Neuronal stem cell (in vitro differentiated cells): ENCODE results near the gene BPIFB6. TPM values are rescaled to one million over a fixed set of nuclear protein-coding genes. Genes with fewer than 3 reads are reported as not detected.

ENCODE experiments used
- DNase-seq: peaks from one replicate; pipeline ENCODE4 v3.0.0-alpha.2; 2013; ENCODE audit warnings: low spot score
- H2AFZ ChIP-seq: one replicate; pipeline ENCODE4 v1.6.1; 2013; ENCODE audit warnings: mild to moderate bottlenecking, low read length, inconsistent platforms
- H2AK5ac ChIP-seq: 2 replicates; pipeline ENCODE4 v1.6.1; 2013; ENCODE audit warnings: low read depth, mild to moderate bottlenecking, inconsistent platforms, low read length, moderate library complexity, mixed read lengths
- H2BK120ac ChIP-seq: 2 replicates; pipeline ENCODE4 v1.6.1; 2013; ENCODE audit warnings: low read depth, mild to moderate bottlenecking, inconsistent platforms, low read length, moderate library complexity, mixed read lengths
- H2BK12ac ChIP-seq: one replicate; pipeline ENCODE4 v1.6.1; 2013; ENCODE audit warnings: low read length, inconsistent platforms
- H2BK15ac ChIP-seq: 2 replicates; pipeline ENCODE4 v1.6.1; 2013; ENCODE audit warnings: mild to moderate bottlenecking, low read length, inconsistent platforms, mixed read lengths
- H2BK5ac ChIP-seq: one replicate; pipeline ENCODE4 v1.6.1; 2013; ENCODE audit warnings: inconsistent platforms, mild to moderate bottlenecking, low read length, moderate library complexity
- H3K14ac ChIP-seq: one replicate; pipeline ENCODE4 v1.6.1; 2013; ENCODE audit warnings: low read length, inconsistent platforms
- H3K18ac ChIP-seq: 2 replicates; pipeline ENCODE4 v1.6.1; 2013; ENCODE audit warnings: low read length, inconsistent platforms
- H3K23ac ChIP-seq: 2 replicates; pipeline ENCODE4 v1.6.1; 2013; ENCODE audit warnings: low read depth, mild to moderate bottlenecking, mixed read lengths, low read length, inconsistent platforms; ENCODE audit not compliant: poor library complexity
- H3K27ac ChIP-seq: replicated peaks from 3 replicates; pipeline ENCODE4 v1.5.1; 2013; ENCODE audit warnings: low read length, inconsistent platforms
- H3K27me3 ChIP-seq, 3 experiments: 2 replicates each; pipeline ENCODE4 v1.6.1; 2013; ENCODE audit warnings: low read length in 3 of 3, mild to moderate bottlenecking in 2 of 3, inconsistent platforms in 1 of 3, low read depth in 1 of 3, mixed read lengths in 1 of 3, moderate library complexity in 1 of 3; ENCODE audit not compliant: control insufficient read depth in 3 of 3, insufficient read depth in 3 of 3
- H3K36me3 ChIP-seq, 2 donors: replicated peaks in 1 of 2; 2 replicates each; pipeline ENCODE4 v1.6.1; 2013; ENCODE audit warnings: low read length in 2 of 2; ENCODE audit not compliant: control insufficient read depth in 2 of 2, insufficient read depth in 2 of 2
- H3K4ac ChIP-seq: 2 replicates; pipeline ENCODE4 v1.6.1; 2013; ENCODE audit warnings: inconsistent platforms, mild to moderate bottlenecking, low read length, moderate library complexity
- H3K4me1 ChIP-seq, 2 donors: 1 replicate in 1 of 2; 2 replicates in 1 of 2; pipeline ENCODE4 v1.6.1; 2013; ENCODE audit warnings: low read length in 2 of 2, low read depth in 1 of 2; ENCODE audit not compliant: control insufficient read depth in 2 of 2, insufficient read depth in 1 of 2
- H3K4me2 ChIP-seq: one replicate; pipeline ENCODE4 v1.6.1; 2013; ENCODE audit warnings: mild to moderate bottlenecking, low read length, inconsistent platforms; ENCODE audit not compliant: insufficient read depth, poor library complexity, severe bottlenecking
- H3K4me3 ChIP-seq, 2 donors: 2 replicates each; pipeline ENCODE4 v1.5.1; 2013; ENCODE audit warnings: low read length in 2 of 2, mild to moderate bottlenecking in 2 of 2, inconsistent platforms in 1 of 2, moderate library complexity in 1 of 2
- H3K79me1 ChIP-seq: one replicate; pipeline ENCODE4 v1.6.1; 2013; ENCODE audit warnings: low read depth, mild to moderate bottlenecking, inconsistent platforms, low read length, moderate library complexity
- H3K9ac ChIP-seq: one replicate; pipeline ENCODE4 v1.6.1; 2013; ENCODE audit warnings: mild to moderate bottlenecking, low read depth, low read length, inconsistent platforms; ENCODE audit not compliant: poor library complexity
- H3K9me3 ChIP-seq, 2 donors: replicated peaks in 1 of 2; 2 replicates each; pipeline versions ENCODE3 to v1.6.1; 2013; ENCODE audit warnings: low read length in 2 of 2, mild to moderate bottlenecking in 2 of 2, inconsistent platforms in 1 of 2, low read depth in 1 of 2, mixed read lengths in 1 of 2, moderate library complexity in 1 of 2; ENCODE audit not compliant: control insufficient read depth in 2 of 2, insufficient read depth in 1 of 2
- H4K8ac ChIP-seq: one replicate; pipeline ENCODE4 v1.6.1; 2013; ENCODE audit warnings: low read depth, mild to moderate bottlenecking, inconsistent platforms, low read length, moderate library complexity
- H4K91ac ChIP-seq: one replicate; pipeline ENCODE4 v1.6.1; 2013; ENCODE audit warnings: low read length, low read depth, mild to moderate bottlenecking, inconsistent platforms; ENCODE audit not compliant: poor library complexity
- WGBS, 2 donors: extraction: QIAGEN DNeasy Blood & Tissue Kit; methylation state at CpG; one replicate each; pipeline ENCODE4 v1.1.7; 2013; ENCODE audit warnings: missing lambda C conversion rate in 2 of 2, mixed read lengths in 1 of 2; ENCODE audit not compliant: insufficient read length in 2 of 2, insufficient replicate concordance in 1 of 2; ENCODE audit errors: extremely low coverage in 2 of 2; 5-methylcytosine and 5-hydroxymethylcytosine counted together
- polyA plus RNA-seq, 2 experiments: library from polyadenylated mRNA; stranded (reverse); fragments of 200-250 nt; gene quantifications; one replicate each; pipeline ENCODE4 v1.2.3, GENCODE V29; 2013

The BPIFB6 gene
- not detected for polyA plus RNA-seq (2013, experiment 1 of 2)
- not detected for polyA plus RNA-seq (2013, experiment 2 of 2)

- no peak within 1 kb of the TSS for H3K4ac ChIP-seq
- H2BK12ac ChIP-seq = no peak within 1 kb of the TSS
- no CpG with 5 or more reads among the region's 10 CpGs for WGBS, 2 donors
- H3K9ac ChIP-seq = no peak within 1 kb of the TSS
- no peak within 1 kb of the TSS for H2AK5ac ChIP-seq
- H3K23ac ChIP-seq = peak within 1 kb of the TSS; percentile 34
- peak within 1 kb of the TSS; percentile 30 for H2BK15ac ChIP-seq
- no peak for DNase-seq
- H4K91ac ChIP-seq = no peak within 1 kb of the TSS
- peaks cover 0 to 3% (median 0%) of the 10 kb centered on the region in 3 experiments for H3K27me3 ChIP-seq
- H3K27ac ChIP-seq = no peak within 1 kb of the TSS
- H2BK120ac ChIP-seq = no peak within 1 kb of the TSS
- no peaks in the 10 kb centered on the region for H3K36me3 ChIP-seq
- no peak within 1 kb of the TSS for H2AFZ ChIP-seq
- H3K4me3 ChIP-seq = peak within 1 kb of the TSS in 1 of 2 donors; percentile 29
- H4K8ac ChIP-seq = no peak within 1 kb of the TSS
- no peak within 1 kb of the TSS for H3K14ac ChIP-seq
- H3K79me1 ChIP-seq = no peaks in the 10 kb centered on the region
- H2BK5ac ChIP-seq = no peak within 1 kb of the TSS
- H3K4me2 ChIP-seq = no peak within 1 kb of the TSS
- peak within 1 kb of the TSS; percentile 40 for H3K18ac ChIP-seq
- no peaks in the 10 kb centered on the region for H3K4me1 ChIP-seq
- H3K9me3 ChIP-seq = no peaks in the 10 kb centered on the region
Measured at GRCh38 chr20:33031531-33031930, at the start of gene BPIFB6. Gene BPIFB6 (plus strand): TSS chr20:33031648. CDS start chr20:33031648, 0 bp downstream.

- Histone ChIP-seq H3K79me1 (no peaks in the 10 kb centered on the region), H3K9ac (no peak overlapping the region), H3K36me3 (no peaks in the 10 kb centered on the region), H4K91ac (peak overlapping the region; percentile 25), H2BK15ac (peak overlapping the region; percentile 75), H3K27ac (no peak overlapping the region), H3K4me3 (no peak overlapping the region), H4K8ac (no peak overlapping the region), H2AFZ (no peak overlapping the region), H2BK12ac (peak overlapping the region; percentile 14), H3K23ac (no peak overlapping the region), H2AK5ac (peak overlapping the region; percentile 93), H3K18ac (no peak overlapping the region), H2BK5ac (no peak overlapping the region), H3K9me3 (peaks cover 0 to 1% of the 10 kb centered on the region in 2 donors), H3K14ac (no peak overlapping the region), H3K27me3 (no peaks in the 10 kb centered on the region), H3K4me1 (peaks cover 5 to 16% of the 10 kb centered on the region in 2 donors), H3K4ac (no peak overlapping the region), H2BK120ac (no peak overlapping the region), H3K4me2 (no peak overlapping the region)
- WGBS, 2 donors = no CpG with 5 or more reads among the region's 10 CpGs
- DNase-seq = no peak
Measured at GRCh38 chr20:32982617-32983458, 48.6 kb upstream of the BPIFB6 start.

- Histone ChIP-seq H3K27ac (no peak overlapping the region), H3K79me1 (no peaks in the 10 kb centered on the region), H3K14ac (no peak overlapping the region), H3K4ac (no peak overlapping the region), H3K4me2 (no peak overlapping the region), H3K18ac (no peak overlapping the region), H2BK15ac (no peak overlapping the region), H3K23ac (no peak overlapping the region), H2BK120ac (no peak overlapping the region), H3K9me3 (peaks cover 0 to 1% of the 10 kb centered on the region in 2 donors), H3K4me1 (peaks cover 5 to 16% of the 10 kb centered on the region in 2 donors), H2AK5ac (no peak overlapping the region), H3K27me3 (no peaks in the 10 kb centered on the region), H3K4me3 (no peak overlapping the region), H3K36me3 (no peaks in the 10 kb centered on the region), H2BK5ac (no peak overlapping the region), H3K9ac (no peak overlapping the region), H2AFZ (no peak overlapping the region), H4K91ac (no peak overlapping the region), H4K8ac (no peak overlapping the region), H2BK12ac (no peak overlapping the region)
- no peak for DNase-seq
- WGBS, 2 donors = no CpG with 5 or more reads among the region's 12 CpGs
Measured at GRCh38 chr20:32983459-32984112, 47.9 kb upstream of the BPIFB6 start.

GRCh38 chr20:32984196-32984595 is 47.3 kb upstream of the BPIFB6 start:
- no peaks in the 10 kb centered on the region for H3K79me1 ChIP-seq
- no peak overlapping the region for H3K4me3 ChIP-seq
- H2BK12ac ChIP-seq = no peak overlapping the region
- no peak for DNase-seq
- no peaks in the 10 kb centered on the region for H3K27me3 ChIP-seq
- no peak overlapping the region for H3K4me2 ChIP-seq
- no peak overlapping the region for H3K4ac ChIP-seq
- no peak overlapping the region for H4K91ac ChIP-seq
- H3K27ac ChIP-seq = no peak overlapping the region
- H2AK5ac ChIP-seq = no peak overlapping the region
- no peak overlapping the region for H3K23ac ChIP-seq
- no peak overlapping the region for H2BK120ac ChIP-seq
- H2BK15ac ChIP-seq = no peak overlapping the region
- no peak overlapping the region for H2AFZ ChIP-seq
- no peak overlapping the region for H3K14ac ChIP-seq
- WGBS, 2 donors = no CpG with 5 or more reads among the region's 7 CpGs
- no peaks in the 10 kb centered on the region for H3K36me3 ChIP-seq
- H3K9me3 ChIP-seq = peaks cover 0 to 1% of the 10 kb centered on the region in 2 donors
- H3K18ac ChIP-seq = no peak overlapping the region
- peaks cover 5 to 16% of the 10 kb centered on the region in 2 donors for H3K4me1 ChIP-seq
- H2BK5ac ChIP-seq = peak overlapping the region; percentile 2
- no peak overlapping the region for H4K8ac ChIP-seq
- H3K9ac ChIP-seq = no peak overlapping the region
